Measurements from ENCODE around the gene DNAH17. TPM values are rescaled to one million over a fixed set of nuclear protein-coding genes. Genes with fewer than 3 reads are reported as not detected.
A peak's percentile ranks its signal among the peaks of the same experiment; 100 is the strongest.

DNAH17 gene
- total RNA-seq, 2 experiments from 2014 or later, result 0.03 to 0.44 TPM

DNA sequence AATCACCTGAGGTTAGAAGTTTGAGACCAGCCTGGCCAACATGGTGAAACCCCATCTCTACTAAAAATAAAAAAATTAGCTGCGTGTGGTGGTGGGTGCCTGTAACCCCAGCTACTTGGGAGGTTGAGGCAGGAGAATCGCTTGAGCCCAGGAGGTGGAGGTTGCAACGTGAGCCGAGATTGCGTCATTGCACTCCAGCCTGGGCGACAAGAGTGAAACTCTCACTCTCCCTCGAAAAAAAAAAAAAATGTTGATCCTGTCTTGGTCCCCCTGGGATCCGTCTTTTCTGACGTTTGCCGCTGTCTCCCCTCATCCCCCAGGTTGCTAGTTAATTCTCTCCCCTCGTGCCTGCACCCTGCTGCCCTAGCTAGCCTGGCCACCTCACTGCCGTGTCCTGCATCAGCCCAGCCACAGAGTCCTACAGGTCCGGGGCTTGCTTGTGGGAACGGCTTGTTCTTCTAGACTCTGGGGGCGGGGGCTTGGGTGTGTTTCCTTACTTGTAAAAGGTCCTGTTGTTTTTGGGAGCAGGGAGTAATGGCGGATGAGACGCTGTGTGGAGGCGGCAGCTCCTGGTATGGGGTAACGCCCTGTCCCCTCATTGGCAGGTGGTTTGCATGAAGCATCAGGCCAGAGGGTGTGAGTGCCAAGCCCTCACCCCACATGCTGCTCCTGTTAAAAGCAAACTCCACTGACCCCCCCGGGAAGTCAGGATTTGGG lies 154.2 kb downstream of the DNAH17 start:
- H3K4me1 Mint-ChIP-seq, result peaks cover 11% of the 10 kb centered on the region
- no peak overlapping the region for H3K4me3 Mint-ChIP-seq
- ATAC-seq (ENCODE audit: low read depth) (no peak), DNase-seq (no peak)
- peaks cover 12% of the 10 kb centered on the region for H3K36me3 Mint-ChIP-seq
- H3K9me3 Mint-ChIP-seq, result no peaks in the 10 kb centered on the region
- no peaks in the 10 kb centered on the region for H3K27me3 Mint-ChIP-seq
- no peak overlapping the region for H3K27ac Mint-ChIP-seq
- POLR2A ChIA-PET, result interaction anchor here (2.0 kb wide), 1 partner anchor 62 kb away, joined by 8 read pairs; no protein-coding TSS in a partner anchor

DNA sequence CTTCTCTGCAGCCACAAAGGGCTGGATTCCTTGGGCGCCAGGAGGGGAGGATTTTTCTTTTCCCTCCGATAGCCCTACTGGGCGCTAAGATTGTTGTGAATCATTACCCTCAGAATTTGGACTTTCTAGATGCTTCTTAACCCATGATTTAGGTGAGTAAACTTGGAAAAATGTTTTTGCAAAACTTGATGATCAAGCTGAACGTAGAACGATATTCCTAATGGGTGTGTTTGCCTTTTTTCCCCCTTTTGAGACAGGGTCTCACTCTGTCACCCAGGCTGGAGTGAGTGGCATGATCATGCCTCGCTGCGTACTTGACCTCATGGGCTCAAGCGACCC lies 155.0 kb downstream of the DNAH17 start:
- Mint-ChIP-seq H3K4me3 (no peak overlapping the region), H3K27ac (peak overlapping the region; percentile 39), H3K27me3 (no peaks in the 10 kb centered on the region), H3K9me3 (no peaks in the 10 kb centered on the region), H3K36me3 (peaks cover 16% of the 10 kb centered on the region), H3K4me1 (peaks cover 16% of the 10 kb centered on the region)
- no peak for ATAC-seq (ENCODE audit: low read depth)
- no peak for DNase-seq
- POLR2A ChIA-PET, result interaction anchor here (1.0 to 2.0 kb wide), 4 partner anchors 60 to 170 kb away, joined by 3 to 8 read pairs (median 4); no protein-coding TSS in a partner anchor

DNA sequence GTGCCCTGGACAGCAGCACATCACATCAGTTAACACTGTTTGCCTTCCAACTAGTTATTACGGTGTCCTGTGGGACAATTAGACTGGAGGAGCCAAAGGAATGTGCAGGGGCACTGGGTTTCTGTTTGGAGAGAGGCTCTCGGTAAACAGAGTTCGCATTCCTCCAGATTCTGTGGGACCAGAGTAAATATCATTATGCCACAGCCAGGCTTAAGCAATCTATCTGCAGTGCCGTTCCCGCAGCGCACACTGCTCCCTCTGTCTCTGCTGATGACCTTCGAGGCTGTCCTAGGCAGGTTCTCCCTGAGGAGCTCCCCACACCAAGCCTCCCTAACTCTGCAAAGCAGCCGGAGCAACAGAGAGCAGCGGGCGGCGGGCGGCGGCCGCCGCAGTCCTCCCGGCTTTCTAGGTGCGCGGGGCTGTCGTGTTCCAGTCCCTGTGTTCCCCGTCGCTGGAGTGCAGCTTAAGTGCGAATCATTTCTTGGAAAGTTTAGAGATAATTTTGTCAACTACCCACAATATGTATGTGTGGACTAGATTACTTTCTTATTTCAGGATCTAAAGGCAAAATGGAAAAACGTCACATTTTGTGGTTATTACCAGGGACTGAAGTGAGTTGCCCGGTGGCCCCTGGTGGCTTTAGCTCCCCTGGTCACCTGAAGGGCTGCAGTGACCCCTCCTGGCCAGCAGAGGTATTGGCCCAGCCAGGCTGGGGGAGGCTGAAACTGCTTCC lies 155.5 kb downstream of the DNAH17 start:
- ATAC-seq (ENCODE audit: low read depth) (peak; percentile 79), DNase-seq (peak; percentile 78)
- peaks cover 21% of the 10 kb centered on the region for H3K4me1 Mint-ChIP-seq
- POLR2A ChIA-PET, result interaction anchor here (0.5 to 2.0 kb wide), 6 partner anchors 59 to 170 kb away, joined by 3 to 8 read pairs (median 3); partner anchors contain the start of gene SOCS3
- no peaks in the 10 kb centered on the region for H3K9me3 Mint-ChIP-seq
- H3K27ac Mint-ChIP-seq, result peak overlapping the region; percentile 39
- H3K27me3 Mint-ChIP-seq, result no peaks in the 10 kb centered on the region
- peaks cover 19% of the 10 kb centered on the region for H3K36me3 Mint-ChIP-seq
- no peak overlapping the region for H3K4me3 Mint-ChIP-seq

DNA sequence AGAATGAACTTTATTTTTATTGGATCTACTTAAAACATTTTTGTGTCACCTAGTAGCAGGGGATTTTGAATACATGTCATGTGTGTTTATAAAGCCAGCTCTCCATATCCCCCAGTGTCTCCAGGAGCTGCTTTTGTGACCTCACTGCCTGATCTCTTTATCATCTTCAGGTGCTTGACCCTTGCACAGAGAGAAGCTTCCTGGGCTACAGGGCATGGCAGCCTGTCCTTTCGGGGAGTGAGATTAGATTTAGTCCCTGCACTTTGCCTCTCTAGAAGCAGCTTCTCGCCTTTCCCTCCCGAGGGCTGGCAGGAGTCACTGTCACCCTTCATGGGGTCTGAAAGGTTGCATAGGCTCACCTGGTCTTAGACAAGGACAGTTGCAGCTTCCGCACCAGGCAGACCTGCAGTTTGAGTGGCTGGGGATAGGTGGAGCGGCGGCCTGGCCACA lies 156.1 kb downstream of the DNAH17 start:
- peaks cover 27% of the 10 kb centered on the region for H3K4me1 Mint-ChIP-seq
- DNase-seq, result no peak
- POLR2A ChIA-PET, result interaction anchor here (0.7 to 2.0 kb wide), 4 partner anchors 60 to 169 kb away, joined by 3 to 8 read pairs (median 3); no protein-coding TSS in a partner anchor
- H3K27ac Mint-ChIP-seq, result no peak overlapping the region
- no peaks in the 10 kb centered on the region for H3K27me3 Mint-ChIP-seq
- peaks cover 19% of the 10 kb centered on the region for H3K36me3 Mint-ChIP-seq
- no peak overlapping the region for H3K4me3 Mint-ChIP-seq
- H3K9me3 Mint-ChIP-seq, result no peaks in the 10 kb centered on the region
- ATAC-seq (ENCODE audit: low read depth), result no peak

DNA sequence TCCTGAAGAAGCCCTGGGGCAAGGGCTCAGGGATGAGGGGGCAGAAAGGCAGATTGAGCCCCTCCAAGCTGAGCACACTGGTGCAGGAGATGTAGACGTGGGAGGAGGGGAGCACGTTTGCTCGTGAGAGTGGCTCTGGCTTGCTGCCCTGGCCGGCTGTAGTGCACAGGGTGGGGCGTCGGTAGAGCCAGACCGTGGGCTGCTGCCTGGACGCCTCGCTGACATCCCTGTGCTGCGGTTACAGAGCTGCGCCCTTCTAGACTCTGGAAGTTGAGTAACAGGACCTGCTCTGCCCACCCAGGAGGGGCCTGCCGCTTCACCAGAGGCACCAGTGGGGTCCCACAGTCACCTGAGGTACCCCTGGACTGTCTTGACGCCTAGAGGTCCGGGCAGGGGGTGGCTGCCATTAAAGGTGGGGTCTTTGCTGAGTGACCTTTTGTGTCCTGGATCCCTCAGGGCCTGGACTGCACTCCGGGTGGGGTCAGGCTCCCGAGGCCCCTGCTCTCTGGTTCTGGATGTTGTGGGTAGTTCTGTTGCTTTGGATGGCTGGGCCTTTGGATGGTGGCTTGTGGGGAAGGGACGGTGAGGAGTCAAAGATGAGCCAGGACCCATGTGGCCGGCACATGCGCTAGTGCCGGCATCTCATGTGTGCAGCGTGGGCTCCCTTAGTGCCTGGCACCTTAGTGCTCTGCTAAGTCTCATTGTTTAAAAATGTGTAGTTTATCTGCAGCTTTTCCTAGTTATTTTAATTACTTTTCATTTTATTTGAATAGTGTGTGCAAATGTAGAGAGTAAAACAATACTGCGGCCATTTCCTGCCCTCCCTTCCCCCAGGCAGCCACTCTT lies 157.0 kb downstream of the DNAH17 start:
- Mint-ChIP-seq H3K4me1 (peaks cover 35% of the 10 kb centered on the region), H3K36me3 (peaks cover 23% of the 10 kb centered on the region), H3K27ac (no peak overlapping the region), H3K27me3 (no peaks in the 10 kb centered on the region), H3K4me3 (no peak overlapping the region), H3K9me3 (no peaks in the 10 kb centered on the region)
- no peak for DNase-seq
- no peak for ATAC-seq (ENCODE audit: low read depth)
- POLR2A ChIA-PET, result no interaction called here

DNA sequence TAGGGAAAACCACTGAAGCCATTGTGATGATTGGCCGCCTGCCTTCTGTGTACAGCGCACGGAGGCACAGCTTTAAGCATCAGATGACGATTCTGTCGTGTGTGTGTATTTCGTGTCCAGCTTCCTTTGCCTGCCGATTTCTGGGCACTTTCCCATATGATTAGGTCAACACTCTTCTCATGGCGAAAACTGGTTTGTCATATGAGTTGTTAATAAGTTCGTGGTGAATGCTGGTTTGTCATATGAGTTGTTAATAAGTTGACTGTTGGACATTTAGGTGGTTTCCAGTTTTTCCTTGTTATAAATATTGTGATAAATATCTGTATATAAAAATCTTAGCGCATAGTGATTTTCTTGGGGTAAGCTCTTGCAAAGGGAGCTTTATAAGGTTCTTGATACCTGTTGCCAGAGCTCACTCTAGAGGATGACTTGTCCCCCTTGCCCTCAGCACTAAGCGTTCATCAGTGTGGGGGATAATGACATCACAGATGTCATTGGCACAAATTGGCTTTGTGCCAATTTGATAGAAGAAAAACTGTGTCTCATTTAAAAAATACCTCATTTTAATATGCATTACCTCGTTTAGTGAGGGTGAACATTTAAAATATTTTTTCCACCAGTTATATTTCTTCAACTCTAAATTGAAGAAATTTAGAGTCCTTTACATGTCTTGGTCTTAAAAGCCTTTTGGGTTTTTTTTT lies 158.7 kb downstream of the DNAH17 start:
- no peak overlapping the region for H3K4me3 Mint-ChIP-seq
- no peak for DNase-seq
- H3K36me3 Mint-ChIP-seq, result peaks cover 26% of the 10 kb centered on the region
- no peak for ATAC-seq (ENCODE audit: low read depth)
- H3K27me3 Mint-ChIP-seq, result no peaks in the 10 kb centered on the region
- H3K27ac Mint-ChIP-seq, result no peak overlapping the region
- H3K4me1 Mint-ChIP-seq, result peaks cover 51% of the 10 kb centered on the region
- H3K9me3 Mint-ChIP-seq, result no peaks in the 10 kb centered on the region
- POLR2A ChIA-PET, result interaction anchor here (1.5 kb wide), 2 partner anchors 35 to 63 kb away, joined by 5 to 6 read pairs; no protein-coding TSS in a partner anchor

DNA sequence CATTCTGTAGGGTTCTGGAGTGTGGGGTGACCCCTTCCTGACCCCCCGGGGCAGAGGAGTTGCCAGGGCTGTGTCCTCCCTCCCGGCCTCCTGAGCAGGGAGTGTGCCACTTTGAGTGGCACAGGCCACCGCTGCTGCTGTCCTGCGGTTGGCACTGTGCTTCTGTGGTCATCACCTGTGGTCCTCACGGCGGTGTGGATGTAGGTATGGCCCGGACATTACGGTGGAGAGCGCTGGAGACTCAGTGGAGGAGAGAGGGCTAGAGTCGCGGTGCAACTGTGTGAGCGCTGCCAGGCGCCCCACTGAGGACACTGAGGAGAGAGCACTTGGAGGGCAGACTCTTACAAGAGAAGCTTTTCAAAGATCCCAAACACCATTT lies 159.7 kb downstream of the DNAH17 start:
- H3K27ac Mint-ChIP-seq, result no peak overlapping the region
- POLR2A ChIA-PET, result interaction anchor here (0.6 to 1.5 kb wide), 3 partner anchors 34 to 62 kb away, joined by 3 to 6 read pairs (median 5); no protein-coding TSS in a partner anchor

DNA sequence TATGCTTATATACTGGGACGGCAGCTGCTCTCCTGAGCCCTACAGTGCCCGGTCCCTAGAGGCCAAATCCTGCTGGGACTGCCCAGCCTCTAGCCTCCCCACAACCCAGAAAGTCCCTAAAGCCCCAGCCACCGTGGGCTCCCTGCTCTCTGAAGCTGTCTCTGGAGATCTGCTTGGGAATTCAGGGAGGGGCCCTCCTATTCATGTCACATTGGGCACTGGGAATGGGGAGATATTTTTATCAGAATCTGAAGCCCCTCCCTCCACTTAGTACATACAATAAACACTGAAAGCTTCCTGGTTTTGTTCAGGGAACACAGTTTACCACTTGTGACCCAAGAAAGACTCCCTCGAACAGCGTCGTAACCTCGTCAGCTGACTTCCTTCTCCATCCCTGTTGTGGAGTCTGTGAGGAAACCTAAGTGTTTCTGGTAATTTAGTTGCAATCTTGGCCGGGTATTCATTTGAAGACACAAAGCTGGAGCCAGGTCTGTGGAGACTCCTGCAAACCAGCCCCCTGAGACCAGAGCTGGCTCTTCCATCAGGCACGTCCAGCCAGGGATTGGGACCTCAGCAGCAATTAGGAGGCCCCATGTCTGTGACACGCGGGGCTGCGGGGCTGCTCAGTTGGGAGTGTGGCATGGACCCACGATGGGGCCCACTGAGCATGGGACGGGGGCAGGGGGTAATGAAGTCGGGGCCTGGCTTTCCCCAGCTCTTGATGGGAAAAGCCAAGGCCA lies 160.2 kb downstream of the DNAH17 start:
- POLR2A ChIA-PET, result interaction anchor here (0.6 to 1.5 kb wide), 3 partner anchors 14 to 61 kb away, joined by 3 to 5 read pairs (median 3); no protein-coding TSS in a partner anchor
- Mint-ChIP-seq H3K4me3 (peak overlapping the region; percentile 61), H3K9me3 (no peaks in the 10 kb centered on the region), H3K27ac (peak overlapping the region; percentile 95), H3K36me3 (peaks cover 22% of the 10 kb centered on the region), H3K27me3 (no peaks in the 10 kb centered on the region), H3K4me1 (peaks cover 62% of the 10 kb centered on the region)
- ATAC-seq (ENCODE audit: low read depth), result no peak
- DNase-seq, result no peak

More for the DNA sequence above, 159.7 kb downstream of the DNAH17 start:
- DNase-seq (no peak), ATAC-seq (ENCODE audit: low read depth) (no peak)
- peaks cover 24% of the 10 kb centered on the region for H3K36me3 Mint-ChIP-seq
- H3K4me1 Mint-ChIP-seq, result peaks cover 58% of the 10 kb centered on the region
- no peaks in the 10 kb centered on the region for H3K27me3 Mint-ChIP-seq
- no peak overlapping the region for H3K4me3 Mint-ChIP-seq
- H3K9me3 Mint-ChIP-seq, result no peaks in the 10 kb centered on the region

DNA sequence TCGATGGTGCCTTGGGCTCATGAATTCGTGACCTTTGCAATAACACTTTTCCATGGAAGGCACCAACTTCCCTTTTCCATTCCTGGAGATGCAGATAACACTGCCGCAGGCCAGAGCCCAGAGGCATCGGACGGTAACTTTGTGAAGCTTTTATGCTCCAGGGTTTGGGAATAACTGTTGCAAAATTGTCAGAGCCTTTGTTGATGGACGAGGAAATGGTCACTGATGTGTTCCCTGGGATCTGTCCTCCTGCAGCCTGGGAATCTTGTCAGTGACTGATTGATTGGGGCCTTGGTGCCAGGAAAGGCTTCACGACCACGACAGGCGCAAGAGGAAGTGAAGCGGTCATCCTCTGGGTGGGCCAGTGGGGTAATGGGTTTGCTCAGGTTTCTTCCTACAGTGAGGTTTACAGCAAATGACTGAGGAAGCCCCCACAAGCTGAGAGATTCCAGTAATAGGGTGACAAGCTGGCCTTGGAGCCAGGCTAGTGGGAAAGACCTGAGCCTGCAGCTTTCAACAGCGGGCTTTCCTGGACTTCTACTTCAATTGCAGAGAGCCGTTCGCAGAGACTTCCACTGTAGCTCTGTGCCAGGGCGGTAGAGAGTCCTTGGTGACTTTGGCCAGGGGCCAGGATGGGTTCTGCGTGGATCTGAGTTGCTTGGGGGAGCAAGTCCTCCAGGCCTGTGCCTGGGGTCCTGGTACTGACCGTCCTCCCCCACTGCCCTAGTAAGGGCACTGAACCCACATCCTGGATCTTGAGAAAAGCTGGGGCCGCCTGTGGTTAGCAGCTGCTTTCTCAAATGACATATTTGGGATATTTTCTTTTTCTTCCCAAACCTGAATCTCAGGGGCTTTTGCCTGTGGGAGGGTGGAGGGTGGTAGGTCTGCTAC lies 161.1 kb downstream of the DNAH17 start:
- peaks cover 61% of the 10 kb centered on the region for H3K4me1 Mint-ChIP-seq
- DNase-seq (no peak), ATAC-seq (ENCODE audit: low read depth) (no peak)
- peak overlapping the region; percentile 61 for H3K4me3 Mint-ChIP-seq
- peak overlapping the region; percentile 95 for H3K27ac Mint-ChIP-seq
- POLR2A ChIA-PET, result interaction anchor here (1.5 to 1.9 kb wide), 2 partner anchors 15 to 38 kb away, joined by 3 to 4 read pairs; partner anchors contain the start of gene PGS1
- H3K27me3 Mint-ChIP-seq, result no peaks in the 10 kb centered on the region
- peaks cover 22% of the 10 kb centered on the region for H3K36me3 Mint-ChIP-seq
- no peaks in the 10 kb centered on the region for H3K9me3 Mint-ChIP-seq

DNA sequence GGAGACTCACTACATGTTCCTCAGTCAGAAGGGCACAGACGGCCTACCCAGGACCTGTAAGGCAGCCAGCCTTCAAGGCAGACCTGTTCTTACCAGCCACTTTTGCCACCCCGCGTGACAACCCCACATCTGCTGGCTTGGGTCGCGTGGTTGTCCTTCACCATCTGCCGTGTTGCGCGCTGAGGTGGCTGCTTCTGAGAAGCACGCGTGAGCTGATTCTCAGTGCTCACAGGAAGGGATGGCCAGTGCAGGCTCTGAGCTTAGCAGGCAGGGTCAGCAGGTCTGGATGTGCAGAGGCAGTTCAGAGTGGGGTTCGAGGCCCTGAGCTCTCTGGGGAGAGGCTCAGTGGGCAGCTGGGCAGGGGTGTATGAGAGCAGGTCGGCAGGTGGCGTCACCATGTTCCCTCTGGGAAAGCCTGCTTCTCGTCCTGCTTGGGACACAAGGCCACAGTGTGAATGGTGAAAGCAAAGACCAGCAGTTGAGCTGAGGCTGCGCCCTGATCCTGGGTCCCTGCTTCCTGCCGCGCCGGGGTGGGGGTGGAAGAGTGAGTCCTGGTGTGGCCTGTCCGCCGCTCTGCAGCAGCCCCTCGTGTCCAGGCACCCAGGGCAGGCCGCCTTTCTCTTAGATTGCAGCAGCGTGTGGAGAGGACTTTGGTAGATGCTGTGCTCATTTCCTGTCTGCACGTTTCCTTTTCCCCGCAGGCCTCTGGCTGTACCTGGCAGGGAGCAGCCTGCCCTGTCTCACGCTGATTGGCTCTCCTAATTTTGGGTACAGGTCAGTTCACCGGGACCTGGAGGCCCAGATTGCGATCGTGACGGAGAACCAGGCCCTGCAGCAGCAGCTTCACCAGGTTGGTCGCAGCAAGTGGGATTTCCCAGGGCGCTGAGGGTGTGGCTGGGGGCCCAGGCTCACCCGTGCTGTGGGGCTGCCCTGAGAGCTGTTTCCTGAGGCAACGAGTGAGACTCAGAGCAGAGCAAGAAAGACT lies 162.7 kb downstream of the DNAH17 start:
- H3K4me1 Mint-ChIP-seq, result peaks cover 64% of the 10 kb centered on the region
- POLR2A ChIA-PET, result interaction anchor here (0.5 to 1.9 kb wide), 8 partner anchors 10 to 590 kb away, joined by 3 to 5 read pairs (median 3); partner anchors contain the start of genes PGS1 and TNRC6C
- ATAC-seq (ENCODE audit: low read depth) (peak; percentile 53), DNase-seq (peak; percentile 75)
- peak overlapping the region; percentile 61 for H3K4me3 Mint-ChIP-seq
- H3K9me3 Mint-ChIP-seq, result no peaks in the 10 kb centered on the region
- peaks cover 19% of the 10 kb centered on the region for H3K36me3 Mint-ChIP-seq
- H3K27ac Mint-ChIP-seq, result peak overlapping the region; percentile 95
- H3K27me3 Mint-ChIP-seq, result no peaks in the 10 kb centered on the region
